Measurements from ENCODE around the gene KCNQ1.

GRCh38 chr11:2538951-2539350, 94.1 kb downstream of the KCNQ1 start:
- TF ChIP-seq GATA2 (IDR thresholded peaks at IDR 0.05; ENCODE audit: low read depth, low read length) (no peak), GATA3 (IDR thresholded peaks at IDR 0.05; ENCODE audit: low read depth, low read length) (no peak)
